GM12874 (cell line): ENCODE results near the gene ABI1.

ENCODE experiments used
- CTCF ChIP-seq: IDR thresholded peaks from 2 replicates; pipeline ENCODE4 v1.5.1; 2011; ENCODE audit warnings: low read depth, mild to moderate bottlenecking, control low read depth, low read length, moderate library complexity; ENCODE audit not compliant: insufficient read depth

The ABI1 gene

GRCh38 chr10:26860443-26861204 is at the start of gene ABI1:
Gene ABI1, minus strand, starts transcription at chr10:26860958. Its CDS starts 95 bp downstream, at chr10:26860863.
- no peak for TF ChIP-seq CTCF

- no peak for TF ChIP-seq CTCF
Measured at GRCh38 chr10:26909753-26910152, 49.0 kb upstream of the ABI1 start.

- no peak for TF ChIP-seq CTCF
Measured at GRCh38 chr10:26903431-26904217, 42.9 kb upstream of the ABI1 start.

GRCh38 chr10:26890956-26891355 is 30.2 kb upstream of the ABI1 start:
- peak; percentile 64 for TF ChIP-seq CTCF

GRCh38 chr10:26887611-26888215 is 27.0 kb upstream of the ABI1 start:
- no peak for TF ChIP-seq CTCF

GRCh38 chr10:26881600-26882331 is 21.0 kb upstream of the ABI1 start:
- peak; percentile 59; the same call in 1 of the 2 replicates for TF ChIP-seq CTCF
